HG03442 (cell line): ENCODE measurements around the gene RIPK4.
"Not testable (repeated sequence)": the region's sequence is repeated elsewhere in the genome, so short reads cannot be mapped to it uniquely, and the experiment has no call there.

Source experiments
- ATAC-seq: cut with Tn5 transposase; IDR thresholded peaks from one replicate; pipeline ENCODE4 v1.9.1; 2021; ENCODE audit warnings: mild to moderate bottlenecking, moderate library complexity; ENCODE audit not compliant: unreplicated experiment

Gene RIPK4

GRCh38 chr21:41796476-41797080, 29.7 kb upstream of the RIPK4 start:
- ATAC-seq: no peak

DNA sequence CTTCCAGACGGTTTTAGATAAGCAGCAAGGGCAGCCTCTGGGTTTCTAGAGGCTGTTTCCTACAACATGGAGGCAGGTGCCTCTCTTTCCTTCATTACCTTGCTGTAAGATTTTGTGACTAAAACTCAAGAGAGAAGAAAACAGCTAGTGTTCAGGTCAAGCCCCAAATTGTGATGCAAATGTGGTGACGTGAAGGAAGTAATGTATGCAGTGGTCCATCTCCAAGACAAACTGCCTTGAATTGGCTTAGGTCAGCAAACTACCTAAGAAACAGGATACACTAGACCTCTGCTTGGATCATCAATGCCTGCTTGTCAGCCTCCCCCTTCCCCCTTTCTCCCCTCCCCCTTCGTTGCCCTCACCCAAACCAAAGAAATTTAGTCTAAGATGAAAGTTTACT, 28.9 kb upstream of the RIPK4 start:
- no peak for ATAC-seq

- ATAC-seq: no peak
Observed at GRCh38 chr21:41794600-41794999, 27.7 kb upstream of the RIPK4 start.

DNA sequence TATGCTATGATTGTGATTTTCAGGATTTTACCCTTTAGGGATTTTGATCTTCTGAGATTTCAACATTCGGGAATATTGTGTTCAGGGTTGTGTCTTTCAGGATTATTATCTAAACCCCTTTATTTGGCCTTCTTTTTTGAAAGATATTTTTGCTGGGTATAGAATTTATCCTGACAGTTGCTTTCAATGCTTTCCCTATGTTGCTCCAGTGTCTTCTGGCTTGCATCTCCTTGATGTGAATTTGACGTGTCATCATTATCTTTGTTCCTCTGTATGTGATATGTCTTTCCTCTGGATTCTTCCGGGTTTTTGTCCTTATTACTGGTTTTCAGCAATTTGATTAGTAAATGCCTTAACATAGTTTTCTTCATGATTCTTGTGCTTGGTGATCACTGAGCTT, 25.9 kb upstream of the RIPK4 start:
- ATAC-seq: no peak

GRCh38 chr21:41786509-41786987, 19.7 kb upstream of the RIPK4 start:
- no peak for ATAC-seq

GRCh38 chr21:41785262-41785661, 18.4 kb upstream of the RIPK4 start:
- ATAC-seq: not testable (repeated sequence)

GRCh38 chr21:41784456-41785102, 17.7 kb upstream of the RIPK4 start:
- no peak for ATAC-seq

- ATAC-seq: no peak
Observed at GRCh38 chr21:41783476-41784180, 16.8 kb upstream of the RIPK4 start.

- ATAC-seq: no peak
Observed at GRCh38 chr21:41781050-41781410, 14.2 kb upstream of the RIPK4 start.

- no peak for ATAC-seq
Observed at GRCh38 chr21:41780337-41781049, 13.6 kb upstream of the RIPK4 start.

DNA sequence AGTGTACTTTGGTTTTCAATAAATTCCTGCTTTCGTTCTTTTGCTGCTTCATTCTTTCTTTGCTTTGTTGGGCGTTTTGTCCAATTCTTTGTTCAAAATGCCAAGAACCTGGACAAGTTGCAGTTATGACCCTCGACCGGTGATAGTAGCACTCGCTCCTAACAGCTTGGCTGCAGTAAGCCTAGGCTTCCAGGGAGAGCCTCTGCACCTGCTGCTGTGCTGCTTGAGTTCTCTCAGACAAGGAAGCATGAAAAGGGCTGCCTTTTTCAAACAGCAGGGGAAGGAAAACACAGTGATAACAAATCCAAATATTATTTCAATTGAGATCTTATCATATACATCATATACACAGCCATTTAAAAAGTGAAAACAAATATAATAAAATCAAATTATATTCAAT, 12.8 kb upstream of the RIPK4 start:
- no peak for ATAC-seq

DNA sequence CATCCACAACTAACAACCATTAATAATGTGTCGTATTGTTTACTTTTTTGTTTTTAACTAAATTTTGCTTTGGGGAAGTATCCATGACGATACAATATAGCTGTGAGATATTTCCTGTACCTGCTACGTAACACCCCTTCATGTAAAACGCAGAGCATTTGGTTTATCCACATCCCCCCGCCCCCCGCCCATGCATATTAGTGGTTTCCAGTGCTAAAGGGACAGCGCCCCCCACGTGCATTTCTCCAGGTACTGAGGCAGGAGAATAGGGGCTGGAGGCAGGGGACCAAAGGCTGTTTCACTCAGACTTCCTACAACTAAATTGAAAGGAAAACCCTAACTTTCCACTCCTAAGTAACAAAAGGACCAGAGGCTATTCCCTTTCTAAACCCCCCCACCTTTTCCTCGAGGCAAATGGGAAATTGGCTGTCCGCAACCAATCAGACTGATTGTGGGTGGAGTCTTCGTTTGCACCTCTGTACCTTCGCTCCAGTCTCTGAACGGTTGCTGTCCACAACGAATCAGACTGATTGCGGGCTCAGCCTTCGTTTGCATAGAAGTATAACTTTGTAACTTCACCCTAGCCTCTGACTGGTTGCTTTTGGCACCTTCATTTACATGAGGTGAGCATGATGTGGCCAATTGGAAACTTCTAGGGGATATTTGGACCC, 12.2 kb upstream of the RIPK4 start:
- ATAC-seq: no peak

GRCh38 chr21:41777951-41778815, 11.3 kb upstream of the RIPK4 start:
- no peak for ATAC-seq

DNA sequence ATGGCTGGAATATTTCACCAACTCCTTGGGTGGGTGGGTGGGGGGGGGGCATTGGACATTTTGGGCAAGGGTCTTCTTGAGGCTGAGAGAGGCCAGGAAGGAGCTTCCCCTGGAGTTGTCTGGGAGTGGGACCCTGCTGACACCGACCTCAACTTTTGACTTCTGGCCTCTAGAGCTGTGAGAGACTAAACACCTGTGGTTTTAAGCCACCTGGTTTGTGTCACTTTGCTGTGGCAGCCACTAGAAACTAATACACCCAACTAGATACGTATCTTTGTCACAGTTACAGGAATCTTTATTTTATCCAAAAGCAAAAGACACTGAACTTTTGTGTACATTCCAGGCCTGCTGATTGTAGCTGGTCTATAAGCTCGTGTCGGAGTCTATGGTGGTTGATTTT, 9.9 kb upstream of the RIPK4 start:
- ATAC-seq: no peak

GRCh38 chr21:41775149-41775472, 8.3 kb upstream of the RIPK4 start:
- ATAC-seq: no peak

DNA sequence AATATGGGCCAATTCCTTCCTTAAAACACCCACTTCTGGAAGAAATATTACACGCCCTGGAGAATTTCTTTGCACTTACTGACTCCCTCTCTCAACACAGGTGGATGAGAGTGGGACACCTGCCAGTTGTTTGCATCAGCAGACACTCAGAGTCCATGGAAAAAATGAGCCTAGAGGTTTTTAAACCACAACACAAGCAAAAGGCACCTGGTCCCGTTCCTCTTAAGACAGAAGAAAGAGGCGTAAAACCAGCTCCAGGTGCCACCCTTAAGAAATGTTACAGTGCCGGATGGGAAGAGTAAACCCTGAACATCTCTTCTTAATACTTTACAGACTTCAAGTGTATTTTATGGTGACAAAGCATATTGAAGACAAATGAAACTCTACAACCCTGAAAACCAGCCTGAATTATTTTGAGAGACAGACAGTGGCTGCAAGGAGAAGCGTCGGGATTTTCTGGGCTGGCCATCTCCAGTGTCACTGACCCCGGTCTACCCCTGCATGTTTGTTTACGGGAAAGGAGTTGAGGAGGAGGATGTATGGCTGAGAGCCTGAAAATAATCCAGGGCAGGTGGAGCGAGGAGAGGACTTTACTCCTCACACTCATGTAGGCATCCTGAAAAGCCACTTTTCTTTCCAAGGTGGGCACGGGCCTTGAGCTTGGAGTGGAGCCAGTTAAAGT, 7.8 kb upstream of the RIPK4 start:
- ATAC-seq: no peak

DNA sequence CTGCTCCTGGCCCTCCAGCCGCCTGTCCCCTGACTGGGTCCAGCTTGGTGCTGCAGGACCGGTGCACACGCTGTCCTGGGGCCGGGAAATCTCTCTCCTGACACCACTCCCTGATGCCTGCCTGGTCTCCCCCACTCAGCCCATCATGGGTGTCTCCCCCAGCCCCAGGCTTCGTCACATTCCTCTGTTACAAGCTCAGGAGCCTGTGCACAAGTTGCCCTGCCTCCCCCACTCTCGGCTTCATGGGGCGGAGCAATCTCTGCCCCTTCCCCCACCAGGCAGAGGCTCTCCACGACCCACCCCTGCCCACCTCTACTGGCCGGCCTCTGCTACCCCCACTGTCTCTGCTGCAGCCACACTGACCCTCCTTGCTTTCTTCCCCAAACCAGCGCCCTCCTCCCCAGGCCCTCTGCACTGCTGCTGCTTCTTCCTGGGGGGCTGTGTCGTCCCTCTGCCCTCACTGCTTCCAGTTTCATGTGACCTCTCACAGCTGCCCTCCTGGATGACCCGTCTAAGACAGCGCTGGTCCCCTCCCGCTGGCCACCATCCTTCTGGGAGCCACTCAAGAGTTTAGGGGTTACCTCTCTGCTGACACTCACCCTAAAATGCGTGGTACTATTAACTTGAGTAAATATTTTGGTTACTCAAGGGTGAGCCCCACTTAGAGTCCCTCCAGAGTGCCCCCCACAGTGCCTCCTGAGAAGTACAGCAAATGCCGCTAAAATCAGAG, 5.7 kb upstream of the RIPK4 start:
- no peak for ATAC-seq

- ATAC-seq: no peak
Observed at GRCh38 chr21:41771625-41771945, 4.7 kb upstream of the RIPK4 start.

- no peak for ATAC-seq
Observed at GRCh38 chr21:41770901-41771624, 4.2 kb upstream of the RIPK4 start.
